ENCODE results near the gene ENG.
"Not testable (repeated sequence)": the region's sequence is repeated elsewhere in the genome, so short reads cannot be mapped to it uniquely, and the experiment has no call there.

ENG gene

DNA sequence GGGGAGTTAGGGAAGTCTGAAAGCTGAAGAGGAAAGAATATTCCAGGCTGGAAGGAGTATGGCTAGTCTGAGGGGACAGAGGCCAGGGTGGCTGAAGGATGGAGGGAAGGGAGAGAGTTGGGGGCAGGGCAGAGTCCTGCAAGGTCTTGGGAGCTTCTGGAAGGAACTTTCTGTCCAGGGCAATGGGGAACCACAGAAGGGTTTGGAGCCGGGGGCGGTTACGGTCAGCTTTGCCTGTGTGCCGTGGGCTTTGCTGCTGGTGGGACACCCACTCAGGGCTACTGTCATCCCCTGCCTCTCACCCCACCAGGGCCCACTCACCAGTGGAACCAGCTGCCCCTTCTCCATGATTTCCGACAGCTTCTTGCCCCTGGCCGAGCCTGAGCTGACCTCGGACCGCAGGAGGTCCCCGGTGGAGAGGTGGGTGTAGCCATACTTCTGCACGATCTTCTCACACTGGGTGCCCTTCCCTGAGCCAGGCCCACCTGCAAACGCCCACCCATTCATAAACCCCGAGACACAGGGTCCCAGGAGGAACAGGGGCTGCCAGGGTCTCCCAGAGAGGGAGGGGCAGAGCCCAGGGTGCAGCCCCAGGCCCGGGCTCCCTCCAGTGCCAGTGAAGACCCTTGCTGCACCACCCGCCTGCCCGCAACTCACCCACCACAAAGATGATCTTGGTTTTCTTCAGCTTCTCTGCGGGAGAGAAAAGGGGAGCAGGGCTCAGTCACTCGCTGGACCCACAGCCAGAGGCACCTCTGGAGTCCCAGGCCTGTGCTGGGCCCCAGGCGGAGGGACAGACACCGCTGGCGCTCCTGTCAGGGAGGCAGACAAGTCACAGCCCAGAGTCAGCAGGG lies 18.1 kb upstream of the ENG start:
- TF ChIP-seq, protein P1, sequence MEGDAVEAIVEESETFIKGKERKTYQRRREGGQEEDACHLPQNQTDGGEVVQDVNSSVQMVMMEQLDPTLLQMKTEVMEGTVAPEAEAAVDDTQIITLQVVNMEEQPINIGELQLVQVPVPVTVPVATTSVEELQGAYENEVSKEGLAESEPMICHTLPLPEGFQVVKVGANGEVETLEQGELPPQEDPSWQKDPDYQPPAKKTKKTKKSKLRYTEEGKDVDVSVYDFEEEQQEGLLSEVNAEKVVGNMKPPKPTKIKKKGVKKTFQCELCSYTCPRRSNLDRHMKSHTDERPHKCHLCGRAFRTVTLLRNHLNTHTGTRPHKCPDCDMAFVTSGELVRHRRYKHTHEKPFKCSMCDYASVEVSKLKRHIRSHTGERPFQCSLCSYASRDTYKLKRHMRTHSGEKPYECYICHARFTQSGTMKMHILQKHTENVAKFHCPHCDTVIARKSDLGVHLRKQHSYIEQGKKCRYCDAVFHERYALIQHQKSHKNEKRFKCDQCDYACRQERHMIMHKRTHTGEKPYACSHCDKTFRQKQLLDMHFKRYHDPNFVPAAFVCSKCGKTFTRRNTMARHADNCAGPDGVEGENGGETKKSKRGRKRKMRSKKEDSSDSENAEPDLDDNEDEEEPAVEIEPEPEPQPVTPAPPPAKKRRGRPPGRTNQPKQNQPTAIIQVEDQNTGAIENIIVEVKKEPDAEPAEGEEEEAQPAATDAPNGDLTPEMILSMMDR (IDR thresholded peaks at IDR 0.05; ENCODE audit: control extremely low read depth, extremely low read depth, low read depth, missing control alignments): no peak
- ChIA-PET POLR2A (no interaction called here), CTCF (interaction anchor here (0.8 to 2.3 kb wide), 8 partner anchors 10 to 137 kb away, joined by 3 to 12 read pairs (median 4); partner anchors contain the start of genes CDK9 and TOR2A)
- DNase-seq (ENCODE audit: extremely low spot score): no peak

GRCh38 chr9:127871531-127871930 lies 17.1 kb upstream of the ENG start:
- POLR2A ChIA-PET: no interaction called here

DNA sequence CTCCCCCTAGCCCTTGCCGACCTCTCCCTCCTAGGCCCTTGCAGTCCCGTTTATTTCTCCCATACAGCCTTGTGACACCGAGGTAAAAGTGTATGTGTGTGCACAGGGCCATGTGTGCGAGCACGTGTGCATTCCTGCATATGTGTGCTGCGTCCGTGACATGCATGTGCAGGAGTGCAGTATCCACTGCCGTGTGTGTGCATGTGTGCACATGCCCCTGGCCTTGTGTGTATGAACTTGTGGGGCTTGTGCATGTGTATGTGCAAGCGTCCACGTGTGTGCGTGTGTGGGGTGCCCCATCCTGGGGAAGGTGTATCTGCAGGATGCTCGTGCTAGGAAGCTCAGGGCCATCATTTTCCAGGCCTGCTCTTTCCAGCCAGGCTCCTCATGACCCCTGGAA lies 16.4 kb upstream of the ENG start:
- DNase-seq (ENCODE audit: extremely low spot score): no peak
- TF ChIP-seq, protein P1 (IDR thresholded peaks at IDR 0.05; ENCODE audit: control extremely low read depth, extremely low read depth, low read depth, missing control alignments): no peak
- ChIA-PET CTCF (interaction anchor here (1.0 to 3.9 kb wide), 26 partner anchors 8 to 285 kb away, joined by 3 to 35 read pairs (median 10); partner anchors contain the start of genes ENG, SH2D3C and TOR2A), POLR2A (no interaction called here)

More at GRCh38 chr9:127871531-127871930, 17.1 kb upstream of the ENG start:
- CTCF ChIA-PET: interaction anchor here (1.1 to 3.9 kb wide), 10 partner anchors 12 to 136 kb away, joined by 4 to 34 read pairs (median 10); partner anchors contain the start of genes SH2D3C and TOR2A
- DNase-seq (ENCODE audit: extremely low spot score): no peak
- TF ChIP-seq, protein P1 (IDR thresholded peaks at IDR 0.05; ENCODE audit: control extremely low read depth, extremely low read depth, low read depth, missing control alignments): no peak

DNA sequence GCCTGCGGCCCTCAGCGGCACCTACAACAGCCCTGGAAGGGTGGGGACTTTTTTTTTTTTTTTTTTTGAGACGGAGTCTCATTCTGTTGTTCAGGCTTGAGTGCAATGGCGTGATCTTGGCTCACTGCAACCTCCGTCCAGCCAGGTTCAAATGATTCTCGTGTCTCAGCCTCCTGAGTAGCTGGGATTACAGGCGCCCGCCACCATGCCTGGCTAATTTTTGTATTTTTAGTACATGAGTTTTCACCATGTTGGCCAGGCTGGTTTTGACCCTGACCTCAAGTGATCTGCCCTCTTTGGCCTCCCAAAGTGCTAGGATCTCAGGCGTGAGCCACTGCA lies 15.7 kb upstream of the ENG start:
- ChIA-PET POLR2A (interaction anchor here (0.6 to 0.7 kb wide), 4 partner anchors 73 to 420 kb away, joined by 3 to 6 read pairs (median 4); partner anchors contain the start of gene TOR2A), CTCF (interaction anchor here (0.7 to 3.9 kb wide), 56 partner anchors 9 to 420 kb away, joined by 3 to 35 read pairs (median 7); partner anchors contain the start of genes CDK9, ENG, PIP5KL1 and PTRH1)
- DNase-seq (ENCODE audit: extremely low spot score): not testable (repeated sequence)

DNA sequence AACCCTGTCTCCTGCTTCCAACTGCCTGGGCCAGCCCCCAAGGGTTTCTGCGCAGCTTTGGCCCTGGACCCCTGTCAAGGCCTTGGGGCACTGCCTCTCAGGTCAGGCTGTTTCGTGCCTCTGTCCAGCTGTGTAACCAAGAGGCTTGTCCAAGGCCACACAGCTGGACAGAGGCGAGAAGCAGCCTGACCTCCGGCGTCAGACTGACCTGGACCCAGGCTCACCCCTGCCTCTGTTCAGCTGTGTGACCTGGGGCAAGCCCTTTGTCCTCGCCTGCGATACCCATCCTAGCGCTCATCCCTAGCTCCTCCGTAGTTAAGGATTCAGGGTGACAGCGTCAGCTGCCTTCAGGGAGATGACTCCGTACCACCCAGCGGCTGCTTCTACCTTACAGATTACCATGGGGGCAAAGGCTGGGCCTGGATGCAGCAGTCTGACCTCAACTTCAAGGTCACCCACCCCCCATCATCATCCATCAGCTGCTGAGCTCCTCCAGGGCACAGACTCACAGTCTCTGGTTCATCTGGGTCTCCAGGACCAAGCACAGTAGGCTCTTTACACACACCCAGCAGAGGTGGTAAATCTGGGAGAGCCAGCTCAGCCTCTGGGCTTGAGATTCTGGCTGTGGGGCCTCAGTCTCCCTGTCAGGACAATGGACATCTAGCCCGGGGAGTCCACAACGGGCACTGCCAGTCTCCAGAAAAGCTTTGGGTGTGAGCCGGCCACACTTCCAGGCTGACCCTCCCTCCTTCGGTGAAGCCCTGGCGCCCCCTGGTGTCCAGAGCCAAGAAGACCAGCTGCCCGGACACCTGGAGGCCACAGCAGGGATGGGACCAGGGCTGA lies 15.1 kb upstream of the ENG start:
- peak; percentile 94 for DNase-seq (ENCODE audit: extremely low spot score)
- POLR2A ChIA-PET: interaction anchor here (0.6 to 0.7 kb wide), 3 partner anchors 73 to 135 kb away, joined by 3 to 6 read pairs (median 3); partner anchors contain the start of gene TOR2A
- TF ChIP-seq, protein P1 (IDR thresholded peaks at IDR 0.05; ENCODE audit: control extremely low read depth, extremely low read depth, low read depth, missing control alignments): peak; percentile 96
- CTCF ChIA-PET: interaction anchor here (0.6 to 3.9 kb wide), 60 partner anchors 9 to 419 kb away, joined by 3 to 35 read pairs (median 7); partner anchors contain the start of genes CDK9, ENG, PIP5KL1 and PTRH1

DNA sequence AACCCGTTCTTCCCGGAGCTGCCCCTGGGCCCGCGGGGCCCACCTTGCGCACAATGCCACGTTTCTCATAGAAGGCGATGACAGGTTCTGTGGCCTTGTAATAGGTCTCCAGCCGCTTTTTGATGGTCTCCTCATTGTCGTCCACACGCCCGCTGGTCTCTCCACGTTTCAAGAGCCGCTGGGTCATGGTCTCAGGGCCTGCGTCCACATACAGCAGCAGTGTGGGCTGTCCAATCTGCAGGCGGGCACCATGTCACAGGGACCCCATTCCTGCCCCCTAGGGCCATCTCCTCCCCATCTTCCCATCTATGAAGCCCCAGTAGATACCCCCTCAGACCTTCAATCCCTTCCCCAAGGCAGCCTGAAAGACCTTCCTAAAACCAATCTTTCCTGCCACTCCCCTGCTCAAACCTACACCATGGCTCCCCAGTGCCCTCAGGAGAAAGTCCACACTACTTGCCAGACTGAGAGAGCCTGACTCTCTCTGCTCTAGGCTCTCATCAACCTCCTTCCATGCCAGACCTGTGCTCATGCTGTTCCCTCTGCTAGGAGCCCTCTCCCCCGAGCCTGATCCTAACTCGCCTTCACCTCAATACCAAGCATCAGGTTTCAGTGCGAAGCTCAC lies 13.9 kb upstream of the ENG start:
- POLR2A ChIA-PET: no interaction called here
- DNase-seq (ENCODE audit: extremely low spot score): no peak
- CTCF ChIA-PET: interaction anchor here (1.4 to 3.9 kb wide), 20 partner anchors 9 to 167 kb away, joined by 3 to 35 read pairs (median 12); partner anchors contain the start of genes CDK9, SH2D3C, ST6GALNAC6 and TOR2A
- TF ChIP-seq, protein P1 (IDR thresholded peaks at IDR 0.05; ENCODE audit: control extremely low read depth, extremely low read depth, low read depth, missing control alignments): no peak
